ENCODE measurements around the gene MBNL2. TPM values are rescaled to one million over a fixed set of nuclear protein-coding genes. Genes with fewer than 3 reads are reported as not detected.

MBNL2 gene
- total and polyA plus RNA-seq, 4 donors, result 26.5 to 79.4 (median 55.7) TPM

- H3K36me3 ChIP-seq (ENCODE audit: control insufficient read depth in 1 of 2, insufficient read depth in 2 of 2, low read length in 1 of 2), result no peaks in the 10 kb centered on the region
- H3K27me3 ChIP-seq (ENCODE audit: control insufficient read depth in 1 of 2, insufficient read depth in 2 of 2, low read length in 1 of 2), result no peaks in the 10 kb centered on the region
- no peak overlapping the region for H3K4me3 ChIP-seq (ENCODE audit: low read length in 2 of 2)
- H3K27ac ChIP-seq (ENCODE audit: low read depth in 1 of 2, low read length in 2 of 2), result no peak overlapping the region
- H3K4me1 ChIP-seq (ENCODE audit: control insufficient read depth in 1 of 2, insufficient read depth in 2 of 2, low read length in 2 of 2), result peaks cover 3 to 7% of the 10 kb centered on the region in 2 donors
- intact Hi-C loops (cut with DNase I), result loop anchor here (5.0 to 10.0 kb wide), 2 partner anchors 50 to 52 kb away; no protein-coding TSS in a partner anchor
- no peak for ATAC-seq (ENCODE audit: low FRiP score)
- WGBS, 2 donors, result 60 to 65% methylated on average over 4 of the region's 4 CpGs
- no peak for DNase-seq
- no peaks in the 10 kb centered on the region for H3K9me3 ChIP-seq (ENCODE audit: control insufficient read depth, low read length)
Observed at GRCh38 chr13:97282705-97283104, 60.6 kb downstream of the MBNL2 start.

GRCh38 chr13:97283888-97284287, 61.8 kb downstream of the MBNL2 start:
- no peak for DNase-seq
- no peaks in the 10 kb centered on the region for H3K27me3 ChIP-seq (ENCODE audit: control insufficient read depth in 1 of 2, insufficient read depth in 2 of 2, low read length in 1 of 2)
- 96 to 100% methylated on average over 2 of the region's 2 CpGs for WGBS, 2 donors
- intact Hi-C loops (cut with DNase I), result loop anchor here (5.0 to 10.0 kb wide), 2 partner anchors 48 to 51 kb away; no protein-coding TSS in a partner anchor
- H3K4me1 ChIP-seq (ENCODE audit: control insufficient read depth in 1 of 2, insufficient read depth in 2 of 2, low read length in 2 of 2), result peaks cover 3 to 6% of the 10 kb centered on the region in 2 donors
- no peaks in the 10 kb centered on the region for H3K9me3 ChIP-seq (ENCODE audit: control insufficient read depth, low read length)
- H3K27ac ChIP-seq (ENCODE audit: low read depth in 1 of 2, low read length in 2 of 2), result no peak overlapping the region
- no peaks in the 10 kb centered on the region for H3K36me3 ChIP-seq (ENCODE audit: control insufficient read depth in 1 of 2, insufficient read depth in 2 of 2, low read length in 1 of 2)
- H3K4me3 ChIP-seq (ENCODE audit: low read length in 2 of 2), result no peak overlapping the region
- ATAC-seq (ENCODE audit: low FRiP score), result no peak

- 48% methylated on average over 3 of the region's 3 CpGs for WGBS, 2 donors
- no peaks in the 10 kb centered on the region for H3K9me3 ChIP-seq (ENCODE audit: control insufficient read depth, low read length)
- intact Hi-C loops (cut with DNase I), result loop anchor here (5.0 to 10.0 kb wide), 2 partner anchors 48 to 50 kb away; no protein-coding TSS in a partner anchor
- ATAC-seq (ENCODE audit: low FRiP score) (no peak), DNase-seq (no peak)
- no peaks in the 10 kb centered on the region for H3K27me3 ChIP-seq (ENCODE audit: control insufficient read depth in 1 of 2, insufficient read depth in 2 of 2, low read length in 1 of 2)
- H3K4me1 ChIP-seq (ENCODE audit: control insufficient read depth in 1 of 2, insufficient read depth in 2 of 2, low read length in 2 of 2), result peaks cover 3 to 4% of the 10 kb centered on the region in 2 donors
- no peaks in the 10 kb centered on the region for H3K36me3 ChIP-seq (ENCODE audit: control insufficient read depth in 1 of 2, insufficient read depth in 2 of 2, low read length in 1 of 2)
- H3K4me3 ChIP-seq (ENCODE audit: low read length in 2 of 2), result no peak overlapping the region
- no peak overlapping the region for H3K27ac ChIP-seq (ENCODE audit: low read depth in 1 of 2, low read length in 2 of 2)
Observed at GRCh38 chr13:97284558-97284957, 62.4 kb downstream of the MBNL2 start.

GRCh38 chr13:97285221-97285955, 63.3 kb downstream of the MBNL2 start:
- H3K27ac ChIP-seq (ENCODE audit: low read depth in 1 of 2, low read length in 2 of 2), result no peak overlapping the region
- intact Hi-C loops (cut with DNase I), result loop anchor here in 1 of 2 donors (10.0 kb wide), 1 partner anchor 49 kb away; no protein-coding TSS in a partner anchor

GRCh38 chr13:97286317-97287046, 64.3 kb downstream of the MBNL2 start:
- Histone ChIP-seq H3K27me3 (ENCODE audit: control insufficient read depth in 1 of 2, insufficient read depth in 2 of 2, low read length in 1 of 2) (no peaks in the 10 kb centered on the region), H3K9me3 (ENCODE audit: control insufficient read depth, low read length) (no peaks in the 10 kb centered on the region), H3K4me3 (ENCODE audit: low read length in 2 of 2) (no peak overlapping the region), H3K27ac (ENCODE audit: low read depth in 1 of 2, low read length in 2 of 2) (no peak overlapping the region), H3K4me1 (ENCODE audit: control insufficient read depth in 1 of 2, insufficient read depth in 2 of 2, low read length in 2 of 2) (peaks cover 3 to 4% of the 10 kb centered on the region in 2 donors), H3K36me3 (ENCODE audit: control insufficient read depth in 1 of 2, insufficient read depth in 2 of 2, low read length in 1 of 2) (no peaks in the 10 kb centered on the region)
- intact Hi-C loops (cut with DNase I), result loop anchor here in 1 of 2 donors (10.0 kb wide), 1 partner anchor 48 kb away; no protein-coding TSS in a partner anchor
- no peak for DNase-seq
- ATAC-seq (ENCODE audit: low FRiP score), result no peak
- WGBS, 2 donors, result 84 to 92% methylated on average over 9 of the region's 9 CpGs

More at GRCh38 chr13:97285221-97285955, 63.3 kb downstream of the MBNL2 start:
- H3K4me1 ChIP-seq (ENCODE audit: control insufficient read depth in 1 of 2, insufficient read depth in 2 of 2, low read length in 2 of 2), result peaks cover 3 to 4% of the 10 kb centered on the region in 2 donors
- no peaks in the 10 kb centered on the region for H3K27me3 ChIP-seq (ENCODE audit: control insufficient read depth in 1 of 2, insufficient read depth in 2 of 2, low read length in 1 of 2)
- H3K4me3 ChIP-seq (ENCODE audit: low read length in 2 of 2), result no peak overlapping the region
- no peaks in the 10 kb centered on the region for H3K36me3 ChIP-seq (ENCODE audit: control insufficient read depth in 1 of 2, insufficient read depth in 2 of 2, low read length in 1 of 2)
- DNase-seq (no peak), ATAC-seq (ENCODE audit: low FRiP score) (no peak)
- H3K9me3 ChIP-seq (ENCODE audit: control insufficient read depth, low read length), result no peaks in the 10 kb centered on the region
- WGBS, 2 donors, result 81 to 84% methylated on average over 6 of the region's 6 CpGs

- no peak overlapping the region for H3K4me3 ChIP-seq (ENCODE audit: low read length in 2 of 2)
- no peak for ATAC-seq (ENCODE audit: low FRiP score)
- no peaks in the 10 kb centered on the region for H3K9me3 ChIP-seq (ENCODE audit: control insufficient read depth, low read length)
- no peaks in the 10 kb centered on the region for H3K36me3 ChIP-seq (ENCODE audit: control insufficient read depth in 1 of 2, insufficient read depth in 2 of 2, low read length in 1 of 2)
- no peaks in the 10 kb centered on the region for H3K27me3 ChIP-seq (ENCODE audit: control insufficient read depth in 1 of 2, insufficient read depth in 2 of 2, low read length in 1 of 2)
- intact Hi-C loops (cut with DNase I), result loop anchor here in 1 of 2 donors (10.0 kb wide), 1 partner anchor 48 kb away; no protein-coding TSS in a partner anchor
- DNase-seq, result no peak
- WGBS, 2 donors, result 77 to 82% methylated on average over 5 of the region's 5 CpGs
- H3K4me1 ChIP-seq (ENCODE audit: control insufficient read depth in 1 of 2, insufficient read depth in 2 of 2, low read length in 2 of 2), result peaks cover 3 to 4% of the 10 kb centered on the region in 2 donors
- no peak overlapping the region for H3K27ac ChIP-seq (ENCODE audit: low read depth in 1 of 2, low read length in 2 of 2)
Observed at GRCh38 chr13:97287047-97287383, 64.9 kb downstream of the MBNL2 start.

GRCh38 chr13:97288486-97288900, 66.4 kb downstream of the MBNL2 start:
- no peak for ATAC-seq (ENCODE audit: low FRiP score)
- H3K4me1 ChIP-seq (ENCODE audit: control insufficient read depth in 1 of 2, insufficient read depth in 2 of 2, low read length in 2 of 2), result peaks cover 0 to 4% of the 10 kb centered on the region in 2 donors

GRCh38 chr13:97289514-97290298, 67.6 kb downstream of the MBNL2 start:
- no peaks in the 10 kb centered on the region for H3K9me3 ChIP-seq (ENCODE audit: control insufficient read depth, low read length)
- DNase-seq (no peak), ATAC-seq (ENCODE audit: low FRiP score) (no peak)
- 95 to 96% methylated on average over 4 of the region's 4 CpGs for WGBS, 2 donors
- no peak overlapping the region for H3K27ac ChIP-seq (ENCODE audit: low read depth in 1 of 2, low read length in 2 of 2)
- no peaks in the 10 kb centered on the region for H3K36me3 ChIP-seq (ENCODE audit: control insufficient read depth in 1 of 2, insufficient read depth in 2 of 2, low read length in 1 of 2)
- H3K4me1 ChIP-seq (ENCODE audit: control insufficient read depth in 1 of 2, insufficient read depth in 2 of 2, low read length in 2 of 2), result peaks cover 0 to 4% of the 10 kb centered on the region in 2 donors
- no peak overlapping the region for H3K4me3 ChIP-seq (ENCODE audit: low read length in 2 of 2)
- no peaks in the 10 kb centered on the region for H3K27me3 ChIP-seq (ENCODE audit: control insufficient read depth in 1 of 2, insufficient read depth in 2 of 2, low read length in 1 of 2)
- intact Hi-C loops (cut with DNase I), result loop anchor here in 1 of 2 donors (10.0 kb wide), 1 partner anchor 45 kb away; no protein-coding TSS in a partner anchor

More at GRCh38 chr13:97288486-97288900, 66.4 kb downstream of the MBNL2 start:
- Histone ChIP-seq H3K27me3 (ENCODE audit: control insufficient read depth in 1 of 2, insufficient read depth in 2 of 2, low read length in 1 of 2) (no peaks in the 10 kb centered on the region), H3K9me3 (ENCODE audit: control insufficient read depth, low read length) (no peaks in the 10 kb centered on the region), H3K4me3 (ENCODE audit: low read length in 2 of 2) (no peak overlapping the region), H3K27ac (ENCODE audit: low read depth in 1 of 2, low read length in 2 of 2) (no peak overlapping the region), H3K36me3 (ENCODE audit: control insufficient read depth in 1 of 2, insufficient read depth in 2 of 2, low read length in 1 of 2) (no peaks in the 10 kb centered on the region)
- no peak for DNase-seq
- intact Hi-C loops (cut with DNase I), result loop anchor here in 1 of 2 donors (10.0 kb wide), 1 partner anchor 46 kb away; no protein-coding TSS in a partner anchor
- WGBS, 2 donors, result 98 to 100% methylated on average over 2 of the region's 2 CpGs

Data from aorta (tissue), 5 donors.